K562 (cell line): Measurements from ENCODE around the gene IRF2BP2. TPM values are rescaled to one million over a fixed set of nuclear protein-coding genes. Genes with fewer than 3 reads are reported as not detected.
A peak's percentile ranks its signal among the peaks of the same experiment; 100 is the strongest.

ENCODE experiments used
- CHD4 ChIP-seq: fragments of 200-600 bp; sonication (generic); IDR thresholded peaks from 3 replicates; pipeline ENCODE4 v1.6.1; 2012; ENCODE audit warnings: low read depth, mild to moderate bottlenecking, mixed read lengths, low read length, inconsistent platforms; ENCODE audit not compliant: insufficient read depth, insufficient replicate concordance, poor library complexity, severe bottlenecking
- CREBBP ChIP-seq: IDR thresholded peaks from one replicate; pipeline ENCODE4 v1.6.1; 2012; ENCODE audit warnings: low read depth, mild to moderate bottlenecking, control low read depth, inconsistent platforms, low read length
- EHMT2 ChIP-seq: fragments of 450-650 bp; IDR thresholded peaks from 2 replicates; pipeline ENCODE4 v1.6.1; 2018; ENCODE audit warnings: antibody characterized with exemption
- FOXM1 ChIP-seq, 2 experiments: fragments of 450-650 bp in 1 of 2; sonication (generic) in 1 of 2; formaldehyde crosslinking in 1 of 2; IDR thresholded peaks; 2 replicates each; pipeline versions ENCODE4 v1.6.1 to v1.9.0; 2017 to 2022; ENCODE audit warnings: low read depth in 2 of 2, mild to moderate bottlenecking in 2 of 2, missing genetic modification reagents in 1 of 2, moderate library complexity in 1 of 2
- NBN ChIP-seq: fragments of 450-650 bp; IDR thresholded peaks from 2 replicates; pipeline ENCODE4 v1.6.1; 2016; ENCODE audit warnings: low read depth, mild to moderate bottlenecking
- NFIC ChIP-seq: fragments of 450-650 bp; IDR thresholded peaks from 2 replicates; pipeline ENCODE4 v1.6.1; 2017; ENCODE audit warnings: mild to moderate bottlenecking, inconsistent platforms
- NR0B1 ChIP-seq: fragments of 450-650 bp; IDR thresholded peaks from one replicate; pipeline ENCODE4 v1.6.1; 2018; ENCODE audit warnings: mild to moderate bottlenecking, moderate library complexity; ENCODE audit not compliant: partially characterized antibody
- SIRT6 ChIP-seq: IDR thresholded peaks from one replicate; pipeline ENCODE4 v1.6.1; 2012; ENCODE audit warnings: low read depth, mild to moderate bottlenecking, control low read depth, inconsistent platforms, low read length, moderate library complexity
- TAF9B ChIP-seq: fragments of 450-650 bp; IDR thresholded peaks from 2 replicates; pipeline ENCODE4 v1.6.1; 2018; ENCODE audit warnings: mild to moderate bottlenecking; ENCODE audit not compliant: partially characterized antibody
- ZBTB34 ChIP-seq: fragments of 250-450 bp; sonication (Bioruptor Pico); IDR thresholded peaks from 2 replicates; pipeline ENCODE4 v1.8.0; 2021; ENCODE audit warnings: mild to moderate bottlenecking, moderate library complexity
- polyA plus RNA-seq, 8 experiments: library from polyadenylated mRNA; depleted of rRNA in 4 of 8; stranded (reverse) in 5 of 8; unstranded in 3 of 8; fragments of >200 nt; fragmentation: Nextera tagmentation in 2 of 8; fragmentation: Illumina TruSeq in 1 of 8; extraction: Ambion mirVana in 2 of 8; extraction: Trizol in 1 of 8; gene quantifications; 2 replicates each; pipeline versions ENCODE4 v1.2.1 to v1.2.3, GENCODE V29; 2011 to 2014; ENCODE audit warnings: inconsistent platforms in 1 of 8, missing spikeins in 1 of 8
- total RNA-seq, 7 experiments: library from RNA; depleted of rRNA in 6 of 7; stranded (reverse); fragments of >200 nt in 6 of 7; fragmentation: Illumina TruSeq in 2 of 7; extraction: Trizol in 2 of 7; gene quantifications; 2 replicates each; pipeline versions ENCODE4 v1.2.1 to v1.2.3, GENCODE V29; 2011 to 2021; ENCODE audit warnings: low replicate concordance in 1 of 7
- TF ChIP-seq, protein P1 (sequence below), 2 experiments: fragments of 450-650 bp; IDR thresholded peaks; 2 replicates each; pipeline ENCODE4 v1.6.1; 2016; ENCODE audit warnings: mild to moderate bottlenecking in 2 of 2, borderline replicate concordance in 1 of 2, low read depth in 1 of 2, moderate library complexity in 1 of 2
- TF ChIP-seq, protein P2 (sequence below), 3 experiments: fragments of 200-800 bp in 1 of 3; sonication (Bioruptor generic) in 1 of 3; sonication (generic) in 1 of 3; formaldehyde crosslinking in 1 of 3; IDR thresholded peaks; 2 replicates each; pipeline versions ENCODE4 v1.6.1 to v1.8.0; 2016 to 2022; ENCODE audit warnings: mild to moderate bottlenecking in 2 of 3, missing compliant biosample characterization in 2 of 3, missing genetic modification characterization in 2 of 3, missing genetic modification reagents in 1 of 3

Gene IRF2BP2
- total and polyA plus RNA-seq, 9 of the 15 experiments (the other 6 are each of a cell fraction or from before 2014, with no cell fraction given), result 7.7 to 68.6 (median 22.1) TPM

GRCh38 chr1:234602334-234603220 is 7.4 kb downstream of the IRF2BP2 start (continued):
- TF ChIP-seq, protein P1, sequence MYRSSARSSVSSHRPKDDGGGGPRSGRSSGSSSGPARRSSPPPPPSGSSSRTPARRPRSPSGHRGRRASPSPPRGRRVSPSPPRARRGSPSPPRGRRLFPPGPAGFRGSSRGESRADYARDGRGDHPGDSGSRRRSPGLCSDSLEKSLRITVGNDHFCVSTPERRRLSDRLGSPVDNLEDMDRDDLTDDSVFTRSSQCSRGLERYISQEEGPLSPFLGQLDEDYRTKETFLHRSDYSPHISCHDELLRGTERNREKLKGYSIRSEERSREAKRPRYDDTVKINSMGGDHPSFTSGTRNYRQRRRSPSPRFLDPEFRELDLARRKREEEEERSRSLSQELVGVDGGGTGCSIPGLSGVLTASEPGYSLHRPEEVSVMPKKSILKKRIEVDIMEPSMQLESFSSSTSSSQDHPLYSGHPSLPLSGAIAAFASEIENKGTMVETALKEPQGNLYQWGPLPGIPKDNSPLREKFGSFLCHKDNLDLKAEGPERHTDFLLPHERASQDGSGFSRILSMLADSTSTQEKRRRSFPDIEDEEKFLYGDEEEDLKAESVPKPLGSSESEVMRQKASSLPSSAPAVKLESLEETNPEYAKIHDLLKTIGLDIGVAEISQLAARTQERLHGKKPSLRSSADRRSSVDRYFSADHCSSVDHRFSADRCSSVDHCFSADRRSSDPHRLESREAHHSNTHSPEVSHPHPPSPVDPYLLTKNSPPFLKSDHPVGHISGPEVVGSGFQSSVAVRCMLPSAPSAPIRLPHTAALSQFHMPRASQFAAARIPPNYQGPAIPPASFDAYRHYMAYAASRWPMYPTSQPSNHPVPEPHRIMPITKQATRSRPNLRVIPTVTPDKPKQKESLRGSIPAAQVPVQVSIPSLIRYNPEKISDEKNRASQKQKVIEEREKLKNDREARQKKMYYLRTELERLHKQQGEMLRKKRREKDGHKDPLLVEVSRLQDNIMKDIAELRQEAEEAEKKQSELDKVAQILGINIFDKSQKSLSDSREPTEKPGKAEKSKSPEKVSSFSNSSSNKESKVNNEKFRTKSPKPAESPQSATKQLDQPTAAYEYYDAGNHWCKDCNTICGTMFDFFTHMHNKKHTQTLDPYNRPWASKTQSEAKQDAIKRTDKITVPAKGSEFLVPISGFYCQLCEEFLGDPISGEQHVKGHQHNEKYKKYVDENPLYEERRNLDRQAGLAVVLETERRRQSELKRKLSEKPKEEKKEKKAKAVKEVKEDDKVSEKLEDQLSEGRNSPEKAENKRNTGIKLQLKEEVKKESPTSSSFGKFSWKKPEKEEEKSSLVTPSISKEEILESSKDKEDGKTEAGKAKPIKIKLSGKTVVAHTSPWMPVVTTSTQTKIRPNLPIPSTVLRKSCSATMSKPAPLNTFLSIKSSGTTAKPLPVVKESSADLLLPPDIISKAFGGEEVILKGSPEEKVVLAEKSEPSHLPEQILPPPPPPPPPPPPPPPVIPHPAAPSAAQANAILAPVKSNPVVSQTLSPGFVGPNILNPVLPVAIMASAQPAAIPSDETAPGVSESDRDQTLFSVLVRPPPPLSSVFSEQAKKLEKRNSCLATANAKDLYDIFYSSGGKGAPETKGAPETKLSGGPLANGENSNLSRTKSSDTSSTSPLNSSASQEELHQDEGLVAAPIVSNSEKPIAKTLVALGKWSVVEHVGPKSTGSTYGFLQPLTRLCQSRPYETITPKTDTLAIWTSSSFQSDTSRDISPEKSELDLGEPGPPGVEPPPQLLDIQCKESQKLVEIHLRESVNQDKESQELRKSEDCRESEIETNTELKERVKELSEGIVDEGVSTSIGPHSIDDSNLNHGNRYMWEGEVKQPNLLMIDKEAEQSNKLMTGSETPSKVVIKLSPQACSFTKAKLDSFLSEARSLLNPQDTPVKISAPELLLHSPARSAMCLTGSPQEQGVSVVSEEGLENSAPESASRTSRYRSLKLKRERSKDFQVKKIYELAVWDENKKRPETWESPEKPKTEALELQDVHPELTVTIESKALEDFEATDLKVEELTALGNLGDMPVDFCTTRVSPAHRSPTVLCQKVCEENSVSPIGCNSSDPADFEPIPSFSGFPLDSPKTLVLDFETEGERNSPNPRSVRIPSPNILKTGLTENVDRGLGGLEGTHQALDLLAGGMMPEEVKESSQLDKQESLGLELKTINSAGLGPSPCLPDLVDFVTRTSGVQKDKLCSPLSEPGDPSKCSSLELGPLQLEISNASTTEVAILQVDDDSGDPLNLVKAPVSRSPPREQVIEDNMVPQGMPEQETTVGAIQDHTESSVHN (IDR thresholded peaks at IDR 0.05; ENCODE audit: borderline replicate concordance in 1 of 2, low read depth in 1 of 2), result peak in 1 of 2 experiments; percentile 64; a peak in 2 of 4 replicates
- TF ChIP-seq TAF9B (peak; percentile 64), FOXM1 (IDR thresholded peaks at IDR 0.05; ENCODE audit: low read depth) (peak; percentile 48; the same call in 1 of the 2 replicates), FOXM1 (CRISPR knock-in tag; IDR thresholded peaks at IDR 0.05; ENCODE audit: low read depth) (no peak), ZBTB34 (CRISPR knock-in tag) (no peak), NBN (peak; percentile 52; the same call in 1 of the 2 replicates), EHMT2 (no peak), SIRT6 (no peak), CREBBP (no peak), CHD4 (no peak), NFIC (peak; percentile 37; the same call in 1 of the 2 replicates), NR0B1 (no peak)
- TF ChIP-seq, protein P2, sequence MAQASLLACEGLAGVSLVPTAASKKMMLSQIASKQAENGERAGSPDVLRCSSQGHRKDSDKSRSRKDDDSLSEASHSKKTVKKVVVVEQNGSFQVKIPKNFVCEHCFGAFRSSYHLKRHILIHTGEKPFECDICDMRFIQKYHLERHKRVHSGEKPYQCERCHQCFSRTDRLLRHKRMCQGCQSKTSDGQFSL (CRISPR knock-in tag; IDR thresholded peaks at IDR 0.05), result no peak
- TF ChIP-seq, protein P2 (tag; IDR thresholded peaks at IDR 0.05), result no peak
